Endothelial cell (in vitro differentiated cells): Measurements from ENCODE around the gene NRSN2. TPM values are rescaled to one million over a fixed set of nuclear protein-coding genes. Genes with fewer than 3 reads are reported as not detected.
A peak's percentile ranks its signal among the peaks of the same experiment; 100 is the strongest.

Experiments
- DNase-seq: peaks from one replicate; pipeline ENCODE4 v3.0.0; 2021; ENCODE audit warnings: low spot score
- H3K27ac Mint-ChIP-seq: one replicate; pipeline ENCODE4 v1.8.0; 2021; ENCODE audit warnings: mixed read lengths, inconsistent platforms; ENCODE audit not compliant: unreplicated experiment
- H3K27me3 Mint-ChIP-seq: one replicate; pipeline ENCODE4 v1.8.0; 2021; ENCODE audit warnings: mild to moderate bottlenecking, moderate library complexity, mixed read lengths, inconsistent platforms; ENCODE audit not compliant: unreplicated experiment
- H3K36me3 Mint-ChIP-seq: one replicate; pipeline ENCODE4 v1.8.0; 2021; ENCODE audit warnings: mild to moderate bottlenecking, low read depth, mixed read lengths, inconsistent platforms; ENCODE audit not compliant: unreplicated experiment
- H3K4me1 Mint-ChIP-seq: one replicate; pipeline ENCODE4 v1.8.0; 2021; ENCODE audit warnings: mild to moderate bottlenecking, mixed read lengths, inconsistent platforms; ENCODE audit not compliant: unreplicated experiment
- H3K4me3 Mint-ChIP-seq: one replicate; pipeline ENCODE4 v1.8.0; 2021; ENCODE audit warnings: mild to moderate bottlenecking, mixed read lengths, inconsistent platforms; ENCODE audit not compliant: unreplicated experiment
- H3K9me3 Mint-ChIP-seq: one replicate; pipeline ENCODE4 v1.8.0; 2021; ENCODE audit warnings: mixed read lengths, inconsistent platforms; ENCODE audit not compliant: unreplicated experiment
- CTCF ChIP-seq: fragments of 200-600 bp; sonication (generic); IDR thresholded peaks from one replicate; pipeline ENCODE4 v1.5.0; 2021; ENCODE audit warnings: antibody characterized with exemption; ENCODE audit not compliant: unreplicated experiment
- total RNA-seq: library from RNA; stranded (reverse); fragmentation: NEBNext Ultra II Directional; extraction: Animal tissue kit (Norgen Biotek cat#: 25700); gene quantifications from one replicate; pipeline ENCODE4 v1.2.1, GENCODE V29; 2021; ENCODE audit not compliant: unreplicated experiment

The NRSN2 gene
- total RNA-seq, 1 donor from 2014 or later = 43.2 TPM

DNA sequence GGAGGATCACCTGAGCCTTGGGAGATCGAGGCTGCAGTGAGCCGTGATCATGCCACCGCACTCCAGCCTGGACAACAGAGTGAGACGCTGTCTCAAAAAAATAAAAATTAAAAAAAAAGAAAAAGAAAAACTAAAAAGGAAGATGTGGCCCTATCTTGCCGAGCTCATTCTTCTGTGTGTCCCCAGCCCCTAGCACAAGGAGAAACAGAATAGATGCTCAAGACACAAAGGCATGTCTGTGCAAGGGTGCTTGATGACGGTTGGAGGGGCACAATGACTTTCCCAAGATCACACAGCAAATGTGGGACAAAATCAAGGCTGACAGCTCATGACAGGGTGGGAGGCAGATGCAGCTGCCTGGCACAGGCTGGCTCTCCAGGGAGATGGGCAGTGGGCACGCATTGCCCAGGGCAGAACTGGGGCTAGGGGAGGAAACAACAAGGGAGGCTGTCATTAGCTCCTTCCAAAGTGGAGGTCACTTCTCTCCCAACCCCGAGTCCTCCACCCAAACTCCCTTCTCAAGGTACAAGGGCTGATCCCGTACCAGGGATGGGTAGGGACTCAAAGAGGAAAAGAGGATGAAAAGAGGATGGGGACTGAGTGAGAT, 775 bp upstream of the NRSN2 start:
- peaks cover 10% of the 10 kb centered on the region for H3K27me3 Mint-ChIP-seq
- DNase-seq = no peak
- peak overlapping the region; percentile 93 for H3K4me3 Mint-ChIP-seq
- peaks cover 9% of the 10 kb centered on the region for H3K36me3 Mint-ChIP-seq
- H3K27ac Mint-ChIP-seq = peak overlapping the region; percentile 61
- no peaks in the 10 kb centered on the region for H3K9me3 Mint-ChIP-seq
- TF ChIP-seq CTCF = no peak
- peaks cover 9% of the 10 kb centered on the region for H3K4me1 Mint-ChIP-seq

GRCh38 chr20:347317-347639, 367 bp downstream of the NRSN2 start:
- H3K9me3 Mint-ChIP-seq = no peaks in the 10 kb centered on the region
- no peak overlapping the region for H3K27ac Mint-ChIP-seq
- peak overlapping the region; percentile 97 for H3K4me3 Mint-ChIP-seq
- peaks cover 13% of the 10 kb centered on the region for H3K27me3 Mint-ChIP-seq
- no peak for DNase-seq
- H3K36me3 Mint-ChIP-seq = peaks cover 13% of the 10 kb centered on the region
- H3K4me1 Mint-ChIP-seq = peaks cover 9% of the 10 kb centered on the region
- TF ChIP-seq CTCF = no peak

DNA sequence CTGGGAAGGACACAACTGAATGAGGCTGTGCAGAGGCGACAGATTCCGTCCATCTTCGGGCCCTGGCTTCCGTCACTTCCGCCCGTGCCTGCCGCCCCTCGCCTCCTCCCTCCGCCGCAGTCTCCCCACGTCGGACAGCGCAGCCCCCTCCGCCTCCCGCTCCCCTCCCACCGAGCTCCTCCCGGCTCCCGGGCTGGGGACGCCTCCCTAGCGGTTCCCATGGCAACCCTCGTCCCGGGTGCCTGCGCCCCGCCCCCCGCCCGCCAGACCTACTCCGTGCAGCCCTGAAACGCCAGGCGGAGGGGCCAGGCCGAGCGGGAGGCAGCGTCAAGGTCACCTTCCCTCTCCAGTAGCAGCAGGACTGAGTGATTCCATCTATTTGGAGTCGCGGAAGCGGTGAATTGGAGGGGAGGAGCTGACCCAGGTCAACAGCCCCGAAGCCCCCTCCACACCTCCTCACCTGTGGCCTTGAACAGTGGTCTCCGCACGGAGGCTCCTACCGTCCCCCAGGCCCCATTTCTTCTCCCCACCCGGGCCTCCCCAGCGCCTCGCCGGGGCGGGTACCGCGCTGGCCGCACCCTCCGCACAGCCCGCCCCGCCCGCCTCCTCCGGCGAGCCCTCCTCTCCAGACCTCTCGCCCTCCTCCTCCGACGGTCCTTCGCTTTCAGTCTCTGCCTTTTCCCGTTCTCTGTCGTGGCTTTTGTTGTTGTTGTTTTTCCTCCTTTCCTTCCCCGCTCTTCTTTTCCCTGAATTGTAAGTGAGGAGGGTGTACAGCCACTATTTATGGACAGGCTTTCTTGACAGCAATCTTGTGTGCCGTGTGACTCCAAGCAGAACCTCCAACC, 951 bp downstream of the NRSN2 start:
- TF ChIP-seq CTCF = no peak
- peak; percentile 85 for DNase-seq
- H3K27ac Mint-ChIP-seq = peak overlapping the region; percentile 85

GRCh38 chr20:348972-349841, 2.3 kb downstream of the NRSN2 start:
- H3K27me3 Mint-ChIP-seq = peaks cover 15% of the 10 kb centered on the region
- no peak for TF ChIP-seq CTCF
- DNase-seq = no peak
- peaks cover 9% of the 10 kb centered on the region for H3K4me1 Mint-ChIP-seq
- no peaks in the 10 kb centered on the region for H3K9me3 Mint-ChIP-seq
- peaks cover 13% of the 10 kb centered on the region for H3K36me3 Mint-ChIP-seq
- H3K27ac Mint-ChIP-seq = no peak overlapping the region
- peak overlapping the region; percentile 97 for H3K4me3 Mint-ChIP-seq

More for the DNA sequence above, 951 bp downstream of the NRSN2 start:
- Mint-ChIP-seq H3K4me3 (peak overlapping the region; percentile 97), H3K4me1 (peaks cover 9% of the 10 kb centered on the region), H3K27me3 (peaks cover 15% of the 10 kb centered on the region), H3K9me3 (no peaks in the 10 kb centered on the region), H3K36me3 (peaks cover 13% of the 10 kb centered on the region)
